GM12874 (cell line): ENCODE data around the gene DDX60.

ENCODE experiments used
- TF ChIP-seq, protein P1 (sequence below): IDR thresholded peaks from 2 replicates; pipeline ENCODE4 v1.5.1; 2011; ENCODE audit warnings: low read depth, mild to moderate bottlenecking, control low read depth, low read length, moderate library complexity; ENCODE audit not compliant: insufficient read depth

Gene DDX60

GRCh38 chr4:168259096-168259495 lies 59.5 kb downstream of the DDX60 start:
- TF ChIP-seq, protein P1, sequence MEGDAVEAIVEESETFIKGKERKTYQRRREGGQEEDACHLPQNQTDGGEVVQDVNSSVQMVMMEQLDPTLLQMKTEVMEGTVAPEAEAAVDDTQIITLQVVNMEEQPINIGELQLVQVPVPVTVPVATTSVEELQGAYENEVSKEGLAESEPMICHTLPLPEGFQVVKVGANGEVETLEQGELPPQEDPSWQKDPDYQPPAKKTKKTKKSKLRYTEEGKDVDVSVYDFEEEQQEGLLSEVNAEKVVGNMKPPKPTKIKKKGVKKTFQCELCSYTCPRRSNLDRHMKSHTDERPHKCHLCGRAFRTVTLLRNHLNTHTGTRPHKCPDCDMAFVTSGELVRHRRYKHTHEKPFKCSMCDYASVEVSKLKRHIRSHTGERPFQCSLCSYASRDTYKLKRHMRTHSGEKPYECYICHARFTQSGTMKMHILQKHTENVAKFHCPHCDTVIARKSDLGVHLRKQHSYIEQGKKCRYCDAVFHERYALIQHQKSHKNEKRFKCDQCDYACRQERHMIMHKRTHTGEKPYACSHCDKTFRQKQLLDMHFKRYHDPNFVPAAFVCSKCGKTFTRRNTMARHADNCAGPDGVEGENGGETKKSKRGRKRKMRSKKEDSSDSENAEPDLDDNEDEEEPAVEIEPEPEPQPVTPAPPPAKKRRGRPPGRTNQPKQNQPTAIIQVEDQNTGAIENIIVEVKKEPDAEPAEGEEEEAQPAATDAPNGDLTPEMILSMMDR, result no peak

DNA sequence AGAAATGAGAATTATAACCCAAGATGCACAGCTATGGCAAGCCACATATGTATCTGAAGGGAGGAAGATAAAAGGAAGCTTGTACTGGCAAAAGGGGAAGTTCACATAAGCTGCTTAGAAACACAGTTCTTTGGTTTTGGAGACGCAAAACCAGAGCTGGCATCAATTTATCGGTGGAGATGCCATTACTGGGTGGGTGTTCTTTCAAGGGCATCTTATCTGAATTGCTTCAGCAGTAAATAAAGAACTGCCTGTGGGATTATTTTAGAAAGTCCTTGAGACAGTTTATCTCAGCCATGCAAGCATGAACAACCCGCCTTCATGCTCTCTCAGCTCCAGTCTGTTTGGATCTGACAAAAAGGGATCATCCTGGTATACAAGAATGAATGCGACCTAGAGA lies 60.8 kb downstream of the DDX60 start:
- TF ChIP-seq, protein P1, result no peak

- TF ChIP-seq, protein P1, result no peak
Measured at GRCh38 chr4:168248176-168248710, 70.3 kb downstream of the DDX60 start.

DNA sequence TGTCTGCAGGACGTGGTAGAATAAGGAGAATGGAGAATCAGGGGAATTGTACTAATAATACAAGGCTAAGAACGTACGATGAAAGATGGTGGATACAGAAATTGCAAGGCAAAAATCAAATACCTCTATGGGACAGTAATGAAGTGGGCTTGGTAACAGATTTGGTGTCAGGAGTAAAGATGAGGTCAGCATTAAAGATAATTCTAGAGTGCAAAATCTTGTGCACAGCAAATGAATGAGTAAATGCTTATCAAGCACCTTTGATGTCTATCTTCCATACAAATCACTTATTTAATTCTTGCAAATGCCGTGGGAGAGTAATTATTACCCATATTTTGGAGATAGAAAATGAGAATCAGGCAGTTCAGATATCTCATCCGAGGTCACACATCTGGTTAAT lies 70.9 kb downstream of the DDX60 start:
- TF ChIP-seq, protein P1, result no peak

DNA sequence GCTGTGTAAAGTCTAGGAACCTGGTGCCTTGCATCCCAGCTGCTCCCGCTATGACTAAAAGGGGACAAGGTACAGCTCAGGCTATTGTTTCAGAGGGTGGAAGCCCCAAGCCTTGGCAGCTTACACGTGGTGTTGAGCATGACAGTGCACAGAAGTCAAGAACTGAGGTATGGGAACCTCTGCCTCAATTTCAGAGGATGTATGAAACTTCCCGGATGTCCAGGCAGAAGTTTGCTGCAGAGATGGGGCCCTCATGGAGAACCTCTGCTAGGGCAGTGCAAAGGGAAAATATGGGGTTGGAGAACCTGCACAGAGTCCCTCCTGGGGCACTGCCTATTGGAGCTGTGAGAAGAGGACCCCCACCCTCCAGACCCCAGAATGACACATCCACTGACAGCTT lies 76.6 kb downstream of the DDX60 start:
- TF ChIP-seq, protein P1, result no peak

DNA sequence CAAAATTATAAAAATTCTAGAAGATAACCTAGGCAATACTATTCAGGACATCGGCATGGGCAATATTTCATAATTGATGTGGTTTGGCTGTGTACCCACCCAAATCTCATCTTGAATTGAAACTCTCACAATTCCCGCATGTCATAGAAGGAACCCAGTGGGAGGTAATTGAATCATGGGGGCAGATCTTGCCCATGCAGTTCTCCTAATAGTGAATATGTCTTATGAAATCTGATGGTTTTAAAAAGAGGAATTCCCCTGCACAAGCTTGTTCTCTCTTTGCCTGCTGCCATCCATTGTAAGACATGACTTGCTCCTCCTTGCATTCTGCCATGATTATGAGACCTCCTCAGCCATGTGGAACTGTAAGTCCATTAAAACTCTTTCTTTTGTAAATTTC lies 77.7 kb downstream of the DDX60 start:
- TF ChIP-seq, protein P1, result no peak

GRCh38 chr4:168221301-168221700 lies 97.3 kb downstream of the DDX60 start:
- TF ChIP-seq, protein P1, result no peak
